DMS153 treated with DMSO at 0.1 percent for 48 hours (cell line): ENCODE results near the gene SLC6A18.
"Not testable (repeated sequence)": the region's sequence is repeated elsewhere in the genome, so short reads cannot be mapped to it uniquely, and the experiment has no call there.

Experiments used
- DNase-seq: peaks from one replicate; lab custom pipeline; 2025; ENCODE audit not compliant: unreplicated experiment; lab: John Stamatoyannopoulos, UW

The SLC6A18 gene

GRCh38 chr5:1270933-1271914 is 46.0 kb downstream of the SLC6A18 start:
- no peak for DNase-seq

DNA sequence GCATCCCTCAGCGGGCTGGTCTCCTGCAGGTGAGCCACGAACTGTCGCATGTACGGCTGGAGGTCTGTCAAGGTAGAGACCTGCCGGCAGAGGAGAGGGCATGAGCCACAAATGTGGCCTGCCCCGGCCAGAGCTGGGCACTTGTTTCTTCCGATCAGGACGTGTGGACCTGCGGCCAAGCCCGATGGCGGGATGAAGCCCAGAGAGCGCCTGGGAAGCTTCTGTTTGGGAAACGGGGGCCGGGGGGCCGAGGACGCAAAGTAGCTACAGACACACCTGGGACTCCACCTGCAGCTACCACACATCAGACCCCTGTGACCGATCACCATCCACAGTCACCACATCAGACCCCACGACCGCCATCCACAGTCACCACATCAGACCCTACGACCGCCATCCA is 47.0 kb downstream of the SLC6A18 start:
- DNase-seq, result no peak

DNA sequence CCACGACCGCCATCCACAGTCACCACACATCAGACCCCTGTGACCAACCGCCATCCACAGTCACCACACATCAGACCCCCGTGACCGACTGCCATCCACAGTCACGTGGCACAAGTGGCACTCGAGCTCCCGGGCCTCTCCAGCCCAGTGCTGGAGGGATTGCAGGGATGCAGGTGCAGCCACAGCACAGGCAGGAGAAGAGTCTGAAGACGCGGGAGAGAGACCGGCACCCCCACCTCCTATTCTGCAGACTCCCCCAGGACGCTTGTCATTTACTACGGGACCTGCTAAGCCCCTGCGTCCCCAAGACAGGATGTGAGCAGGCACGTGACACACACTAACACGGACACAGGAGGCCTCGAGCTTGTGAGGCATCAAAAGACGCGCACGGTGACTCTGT is 48.6 kb downstream of the SLC6A18 start:
- no peak for DNase-seq

- DNase-seq, result no peak
Measured at GRCh38 chr5:1274471-1274870, 49.3 kb downstream of the SLC6A18 start.

DNA sequence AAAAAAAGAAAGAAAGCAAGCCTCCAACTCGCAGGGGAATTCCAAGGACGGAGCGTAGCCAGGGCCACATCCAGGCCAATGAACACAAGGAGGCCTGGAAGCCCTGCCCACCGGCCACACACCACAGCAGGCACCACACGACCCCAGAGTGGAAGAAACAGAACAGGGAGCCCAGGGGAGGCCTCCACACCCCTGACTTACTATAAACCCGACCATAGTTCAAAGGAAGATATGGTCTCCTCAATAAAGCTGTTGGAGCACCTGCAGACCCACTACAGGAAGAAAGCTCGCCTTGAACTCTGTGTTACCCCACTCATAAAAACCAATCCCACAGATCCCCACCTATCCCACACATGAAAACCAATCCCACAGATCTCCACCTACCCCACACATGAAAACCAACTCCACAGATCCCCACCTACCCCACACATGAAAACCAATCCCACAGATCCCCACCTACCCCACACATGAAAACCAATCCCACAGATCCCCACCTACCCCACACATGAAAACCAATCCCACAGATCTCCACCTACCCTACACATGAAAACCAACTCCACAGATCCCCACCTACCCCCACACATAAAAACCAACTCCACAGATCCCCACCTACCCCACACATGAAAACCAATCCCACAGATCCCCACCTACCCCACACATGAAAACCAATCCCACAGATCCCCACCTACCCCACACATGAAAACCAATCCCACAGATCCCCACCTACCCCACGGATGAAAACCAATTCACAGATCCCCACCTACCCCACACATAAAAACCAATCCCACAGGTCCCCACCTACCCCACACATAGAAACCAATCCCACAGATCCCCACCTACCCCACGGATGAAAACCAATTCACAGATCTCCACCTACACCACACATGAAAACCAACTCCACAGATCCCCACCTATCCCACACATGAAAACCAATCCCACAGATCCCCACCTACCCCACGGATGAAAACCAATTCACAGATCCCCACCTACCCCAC is 50.5 kb downstream of the SLC6A18 start:
- not testable (repeated sequence) for DNase-seq

DNA sequence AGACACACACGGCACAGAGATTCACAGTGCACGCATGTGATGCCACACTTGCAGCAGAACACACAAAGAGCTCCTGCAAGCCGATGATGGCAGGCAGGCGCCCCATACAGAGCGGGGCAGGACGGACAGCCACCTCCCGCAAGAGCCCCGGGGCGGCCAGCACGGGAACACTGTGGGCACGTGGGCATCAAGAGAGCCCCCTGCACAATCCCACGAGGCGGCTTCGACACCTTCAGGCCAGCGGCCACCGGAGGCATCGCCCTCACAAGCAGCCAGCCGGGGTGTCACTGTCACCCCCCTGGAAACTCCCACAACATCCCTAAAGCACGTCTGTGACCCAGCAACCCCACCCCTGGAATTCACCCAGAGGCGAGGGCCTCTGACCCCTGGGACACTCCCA is 51.7 kb downstream of the SLC6A18 start:
- no peak for DNase-seq

DNA sequence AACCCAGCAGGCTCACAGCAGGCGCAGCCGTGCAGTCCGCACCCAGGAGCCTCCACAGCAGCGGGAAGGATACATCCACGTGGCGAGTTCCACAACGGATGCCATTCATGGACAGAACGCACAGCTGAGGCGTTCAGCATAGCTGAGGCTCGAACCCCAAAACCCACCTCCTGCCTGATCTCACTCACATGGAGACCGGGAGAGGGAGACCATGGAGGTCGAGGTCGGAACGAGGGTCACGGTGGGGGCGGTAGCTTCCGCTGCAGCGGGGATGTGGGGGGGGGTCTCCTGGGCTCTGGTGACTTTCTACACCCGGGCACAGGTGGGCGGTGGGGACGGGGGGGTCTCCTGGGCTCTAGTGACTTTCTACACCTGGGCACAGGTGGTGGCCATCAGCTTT is 52.1 kb downstream of the SLC6A18 start:
- DNase-seq, result no peak

DNA sequence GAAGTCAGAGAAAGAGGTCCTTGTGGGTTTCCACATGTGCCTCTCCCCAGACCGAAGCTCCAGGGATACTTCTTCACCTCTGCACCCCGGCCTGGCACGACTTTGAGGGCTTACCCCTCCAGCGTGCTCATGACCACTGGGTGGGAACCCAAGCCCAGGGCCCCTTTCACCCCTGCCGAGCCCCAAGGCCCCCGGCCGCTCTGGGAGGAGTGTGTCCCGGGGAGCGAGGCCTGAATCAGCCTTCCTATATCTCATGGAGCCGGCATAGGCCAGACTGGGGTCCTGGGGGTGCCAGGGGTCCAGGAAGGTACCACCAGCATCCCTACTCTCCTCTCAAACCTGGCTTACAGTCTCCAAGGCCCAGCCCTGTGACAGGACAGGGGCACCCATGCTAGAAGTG is 52.6 kb downstream of the SLC6A18 start:
- no peak for DNase-seq

- no peak for DNase-seq
Measured at GRCh38 chr5:1278216-1278615, 53.0 kb downstream of the SLC6A18 start.

DNA sequence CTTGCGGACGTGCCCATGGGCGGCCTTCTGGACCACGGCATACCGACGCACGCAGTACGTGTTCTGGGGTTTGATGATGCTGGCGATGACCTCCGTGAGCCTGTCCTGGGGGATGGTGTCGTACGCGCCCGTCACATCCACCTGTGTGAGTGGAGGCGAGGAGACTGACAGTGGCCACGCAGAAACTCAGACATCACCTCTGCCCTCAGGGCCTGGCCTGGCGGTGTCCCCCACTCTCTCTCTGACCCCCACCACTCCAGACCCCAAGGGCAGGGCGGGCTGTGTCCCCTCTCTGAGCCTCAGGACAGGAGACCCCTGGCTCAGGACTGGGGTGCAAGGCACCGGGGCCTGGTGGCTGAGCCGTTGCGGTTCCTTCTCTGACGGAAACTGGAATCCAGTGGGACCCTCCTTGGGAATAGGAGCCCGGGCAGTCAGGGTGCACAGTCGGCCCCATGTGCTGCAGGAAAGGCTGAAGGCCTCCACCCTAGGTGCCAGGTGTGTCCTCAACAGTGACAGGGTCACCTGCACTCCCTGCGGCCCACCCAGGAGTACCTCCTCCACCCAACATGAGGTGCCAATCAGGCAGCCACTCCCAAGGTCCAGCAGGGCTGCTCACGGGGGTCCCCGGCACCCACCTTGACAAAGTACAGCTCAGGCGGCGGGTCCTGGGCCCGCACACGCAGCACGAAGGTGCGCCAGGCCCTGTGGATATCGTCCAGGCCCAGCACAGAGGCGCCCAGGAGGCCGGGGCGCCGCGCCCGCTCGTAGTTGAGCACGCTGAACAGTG is 53.7 kb downstream of the SLC6A18 start:
- no peak for DNase-seq

- DNase-seq, result no peak
Measured at GRCh38 chr5:1279443-1280151, 54.4 kb downstream of the SLC6A18 start.

DNA sequence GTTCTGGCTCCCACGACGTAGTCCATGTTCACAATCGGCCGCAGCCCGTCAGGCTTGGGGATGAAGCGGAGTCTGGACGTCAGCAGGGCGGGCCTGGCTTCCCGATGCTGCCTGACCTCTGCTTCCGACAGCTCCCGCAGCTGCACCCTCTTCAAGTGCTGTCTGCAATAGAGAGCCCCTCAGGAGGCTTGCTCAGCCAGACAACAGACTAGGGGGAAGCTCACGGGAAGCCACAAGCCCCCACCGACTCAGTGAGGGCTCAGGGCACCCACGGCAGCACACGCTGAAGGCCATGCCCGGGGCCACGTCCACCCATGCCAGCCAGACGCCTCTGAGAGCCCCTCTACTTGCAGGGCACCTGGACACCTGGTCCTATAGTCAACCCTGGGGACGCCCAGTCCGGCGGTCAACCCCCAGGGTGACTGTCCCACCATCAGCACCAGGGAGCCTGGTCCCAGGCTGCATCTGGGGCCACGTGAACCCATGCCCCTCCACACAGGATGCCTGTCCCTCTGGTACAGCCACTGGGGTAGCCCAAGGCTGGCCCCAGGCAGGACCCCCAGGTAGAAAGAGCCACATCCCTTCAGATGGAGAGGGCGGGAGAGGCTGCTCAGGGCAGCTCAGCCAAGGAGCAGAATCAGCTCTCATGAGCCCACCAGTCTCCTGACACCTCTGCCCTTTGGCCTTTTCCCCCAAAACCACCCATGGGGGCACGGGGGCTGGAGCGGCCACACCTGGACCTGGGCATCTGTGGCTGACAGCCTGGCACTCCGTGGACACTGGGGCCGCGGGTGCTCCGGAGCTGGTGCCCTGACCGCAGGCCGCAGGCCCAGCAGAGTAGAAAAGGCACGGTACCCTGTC is 55.2 kb downstream of the SLC6A18 start:
- DNase-seq, result no peak

GRCh38 chr5:1281038-1281882 is 56.1 kb downstream of the SLC6A18 start:
- no peak for DNase-seq

DNA sequence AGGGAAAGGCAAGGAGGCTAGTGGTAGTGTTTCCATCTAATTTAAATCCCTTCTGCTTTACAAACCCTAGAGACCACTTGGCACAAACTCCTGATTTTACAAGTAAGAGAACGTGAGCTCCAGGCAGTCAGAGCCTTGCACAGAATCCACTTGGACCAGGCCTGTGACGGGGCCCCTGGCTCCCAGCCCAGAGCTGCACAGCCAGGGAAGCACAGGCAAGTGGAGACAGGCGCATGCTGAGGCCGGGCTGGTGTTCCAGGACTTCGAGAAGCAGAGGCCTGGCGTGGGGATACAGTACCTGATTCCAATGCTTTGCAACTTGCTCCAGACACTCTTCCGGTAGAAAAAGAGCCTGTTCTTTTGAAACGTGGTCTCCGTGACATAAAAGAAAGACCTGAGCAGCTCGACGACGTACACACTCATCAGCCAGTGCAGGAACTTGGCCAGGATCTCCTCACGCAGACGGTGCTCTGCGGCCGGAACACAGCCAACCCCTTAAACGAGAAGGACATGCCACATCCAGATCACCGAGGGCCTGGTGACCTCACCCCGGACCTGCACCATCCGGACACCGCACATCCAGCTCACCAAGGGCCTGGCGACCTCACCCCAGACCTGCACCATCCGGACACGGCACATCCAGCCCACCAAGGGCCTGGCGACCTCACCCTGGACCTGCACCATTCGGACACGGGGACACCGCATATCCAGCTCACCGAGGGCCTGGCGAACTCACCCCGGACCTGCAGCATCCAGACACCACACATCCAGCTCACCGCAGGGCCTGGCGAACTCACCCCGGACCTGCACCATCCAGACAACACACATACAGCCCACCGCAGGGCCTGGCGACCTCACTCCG is 57.2 kb downstream of the SLC6A18 start:
- DNase-seq, result no peak

DNA sequence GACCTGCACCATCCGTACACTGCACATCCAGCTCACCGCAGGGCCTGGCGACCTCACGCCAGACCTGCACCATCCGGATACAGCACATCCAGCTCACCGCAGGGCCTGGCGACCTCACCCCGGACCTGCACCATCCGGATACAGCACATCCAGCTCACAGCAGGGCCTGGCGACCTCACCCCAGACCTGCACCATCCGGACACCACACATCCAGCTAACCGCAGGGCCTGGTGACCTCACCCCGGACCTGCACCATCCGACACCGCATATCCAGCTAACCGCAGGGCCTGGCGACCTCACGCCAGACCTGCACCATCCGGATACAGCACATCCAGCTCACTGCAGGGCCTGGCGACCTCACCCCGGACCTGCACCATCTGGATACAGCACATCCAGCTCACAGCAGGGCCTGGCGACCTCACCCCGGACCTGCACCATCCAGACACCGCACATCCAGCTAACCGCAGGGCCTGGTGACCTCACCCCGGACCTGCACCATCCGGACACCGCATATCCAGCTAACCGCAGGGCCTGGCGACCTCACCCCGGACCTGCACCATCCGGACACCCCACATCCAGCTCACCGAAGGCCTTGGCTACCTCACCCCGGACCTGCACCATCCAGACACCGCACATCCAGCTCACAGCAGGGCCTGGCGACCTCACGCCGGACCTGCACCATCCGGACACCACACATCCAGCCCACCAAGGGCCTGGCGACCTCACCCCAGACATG is 58.0 kb downstream of the SLC6A18 start:
- not testable (repeated sequence) for DNase-seq

- DNase-seq, result not testable (repeated sequence)
Measured at GRCh38 chr5:1283729-1284041, 58.5 kb downstream of the SLC6A18 start.
